Stimulated activated CD8-positive, alpha-beta memory T cell treated with anti-CD3 and anti-CD28 coated beads, Interleukin-2, amount 100 ng/mL, for 48 hours (primary cell): ENCODE data around the gene TMEM178A.
"Not testable (repeated sequence)": the region's sequence is repeated elsewhere in the genome, so short reads cannot be mapped to it uniquely, and the experiment has no call there.

Source experiments
- DNase-seq, 2 donors: peaks; one replicate each; pipeline ENCODE4 v3.0.0-alpha.2; 2020; ENCODE audit warnings: low read depth in 2 of 2

The TMEM178A gene

GRCh38 chr2:39715822-39716221 is 50.1 kb downstream of the TMEM178A start:
- DNase-seq = no peak

- DNase-seq = no peak
These were observed 51.4 kb downstream of the TMEM178A start for GRCh38 chr2:39717067-39717466.

- no peak for DNase-seq
These were observed 52.8 kb downstream of the TMEM178A start for GRCh38 chr2:39718483-39718882.

- DNase-seq = no peak
These were observed 53.6 kb downstream of the TMEM178A start for GRCh38 chr2:39719317-39719716.

GRCh38 chr2:39720970-39721369 is 55.3 kb downstream of the TMEM178A start:
- no peak for DNase-seq

GRCh38 chr2:39723497-39723896 is 57.8 kb downstream of the TMEM178A start:
- DNase-seq = no peak

GRCh38 chr2:39723946-39724827 is 58.5 kb downstream of the TMEM178A start:
- DNase-seq = no peak

GRCh38 chr2:39724828-39725144 is 59.1 kb downstream of the TMEM178A start:
- DNase-seq = no peak

- DNase-seq = no peak
These were observed 59.7 kb downstream of the TMEM178A start for GRCh38 chr2:39725401-39725800.

- DNase-seq = not testable (repeated sequence)
These were observed 62.4 kb downstream of the TMEM178A start for GRCh38 chr2:39728085-39728484.

- DNase-seq = no peak
These were observed 63.2 kb downstream of the TMEM178A start for GRCh38 chr2:39728941-39729351.

GRCh38 chr2:39730276-39730675 is 64.6 kb downstream of the TMEM178A start:
- DNase-seq = no peak

GRCh38 chr2:39730685-39731302 is 65.1 kb downstream of the TMEM178A start:
- DNase-seq = no peak

GRCh38 chr2:39731546-39731945 is 65.8 kb downstream of the TMEM178A start:
- no peak for DNase-seq

GRCh38 chr2:39732482-39732881 is 66.8 kb downstream of the TMEM178A start:
- no peak for DNase-seq

GRCh38 chr2:39733070-39733674 is 67.5 kb downstream of the TMEM178A start:
- DNase-seq = no peak

GRCh38 chr2:39734445-39734844 is 68.7 kb downstream of the TMEM178A start:
- no peak for DNase-seq

GRCh38 chr2:39735648-39736047 is 69.9 kb downstream of the TMEM178A start:
- no peak for DNase-seq

- no peak for DNase-seq
These were observed 70.9 kb downstream of the TMEM178A start for GRCh38 chr2:39736640-39737039.

- DNase-seq = no peak
These were observed 71.9 kb downstream of the TMEM178A start for GRCh38 chr2:39737661-39738060.

GRCh38 chr2:39738936-39739335 is 73.2 kb downstream of the TMEM178A start:
- no peak for DNase-seq

- no peak for DNase-seq
These were observed 73.7 kb downstream of the TMEM178A start for GRCh38 chr2:39739386-39739785.

GRCh38 chr2:39741871-39742270 is 76.2 kb downstream of the TMEM178A start:
- DNase-seq = no peak
